Measurements from ENCODE around the gene GRIA1.

GRIA1 gene

GRCh38 chr5:153490118-153491037, at the start of gene GRIA1:
Gene GRIA1 (plus strand): TSS chr5:153490670.
- H3K4me3 ChIP-seq (ENCODE audit: low read depth, low read length), result peak within 1 kb of the TSS; percentile 66
- no peak for DNase-seq (ENCODE audit: low read depth)

GRCh38 chr5:153445875-153446579, 44.4 kb upstream of the GRIA1 start:
- DNase-seq (ENCODE audit: low read depth), result peak; percentile 78
- H3K4me3 ChIP-seq (ENCODE audit: low read depth, low read length), result no peak overlapping the region

GRCh38 chr5:153447534-153447933, 42.9 kb upstream of the GRIA1 start:
- no peak for DNase-seq (ENCODE audit: low read depth)
- no peak overlapping the region for H3K4me3 ChIP-seq (ENCODE audit: low read depth, low read length)

- no peak for DNase-seq (ENCODE audit: low read depth)
These were observed 34.1 kb upstream of the GRIA1 start for GRCh38 chr5:153456354-153456753.

GRCh38 chr5:153456993-153457392, 33.5 kb upstream of the GRIA1 start:
- no peak for DNase-seq (ENCODE audit: low read depth)
- no peak overlapping the region for H3K4me3 ChIP-seq (ENCODE audit: low read depth, low read length)

More at GRCh38 chr5:153456354-153456753, 34.1 kb upstream of the GRIA1 start:
- no peak overlapping the region for H3K4me3 ChIP-seq (ENCODE audit: low read depth, low read length)

- no peak for DNase-seq (ENCODE audit: low read depth)
- H3K4me3 ChIP-seq (ENCODE audit: low read depth, low read length), result no peak overlapping the region
These were observed 32.2 kb upstream of the GRIA1 start for GRCh38 chr5:153458268-153458667.

GRCh38 chr5:153459051-153459743, 31.3 kb upstream of the GRIA1 start:
- no peak for DNase-seq (ENCODE audit: low read depth)
- H3K4me3 ChIP-seq (ENCODE audit: low read depth, low read length), result no peak overlapping the region

- no peak for DNase-seq (ENCODE audit: low read depth)
- H3K4me3 ChIP-seq (ENCODE audit: low read depth, low read length), result no peak overlapping the region
These were observed 30.0 kb upstream of the GRIA1 start for GRCh38 chr5:153460421-153460820.

- DNase-seq (ENCODE audit: low read depth), result no peak
- H3K4me3 ChIP-seq (ENCODE audit: low read depth, low read length), result no peak overlapping the region
These were observed 29.1 kb upstream of the GRIA1 start for GRCh38 chr5:153461341-153461740.

- DNase-seq (ENCODE audit: low read depth), result peak; percentile 88
- H3K4me3 ChIP-seq (ENCODE audit: low read depth, low read length), result no peak overlapping the region
These were observed 26.7 kb upstream of the GRIA1 start for GRCh38 chr5:153463806-153464205.

GRCh38 chr5:153467546-153467945, 22.9 kb upstream of the GRIA1 start:
- DNase-seq (ENCODE audit: low read depth), result no peak
- no peak overlapping the region for H3K4me3 ChIP-seq (ENCODE audit: low read depth, low read length)

- DNase-seq (ENCODE audit: low read depth), result no peak
- H3K4me3 ChIP-seq (ENCODE audit: low read depth, low read length), result no peak overlapping the region
These were observed 21.0 kb upstream of the GRIA1 start for GRCh38 chr5:153469423-153469822.

GRCh38 chr5:153470736-153471135, 19.7 kb upstream of the GRIA1 start:
- H3K4me3 ChIP-seq (ENCODE audit: low read depth, low read length), result no peak overlapping the region
- DNase-seq (ENCODE audit: low read depth), result no peak

GRCh38 chr5:153476767-153477166, 13.7 kb upstream of the GRIA1 start:
- H3K4me3 ChIP-seq (ENCODE audit: low read depth, low read length), result no peak overlapping the region
- peak; percentile 93 for DNase-seq (ENCODE audit: low read depth)

GRCh38 chr5:153480401-153480800, 10.1 kb upstream of the GRIA1 start:
- no peak overlapping the region for H3K4me3 ChIP-seq (ENCODE audit: low read depth, low read length)
- no peak for DNase-seq (ENCODE audit: low read depth)

GRCh38 chr5:153483482-153483881, 7.0 kb upstream of the GRIA1 start:
- H3K4me3 ChIP-seq (ENCODE audit: low read depth, low read length), result no peak overlapping the region
- DNase-seq (ENCODE audit: low read depth), result no peak

GRCh38 chr5:153485641-153486040, 4.8 kb upstream of the GRIA1 start:
- DNase-seq (ENCODE audit: low read depth), result no peak
- no peak overlapping the region for H3K4me3 ChIP-seq (ENCODE audit: low read depth, low read length)

- H3K4me3 ChIP-seq (ENCODE audit: low read depth, low read length), result no peak overlapping the region
- no peak for DNase-seq (ENCODE audit: low read depth)
These were observed 3.7 kb upstream of the GRIA1 start for GRCh38 chr5:153486771-153487170.

- peak; percentile 56 for DNase-seq (ENCODE audit: low read depth)
- H3K4me3 ChIP-seq (ENCODE audit: low read depth, low read length), result no peak overlapping the region
These were observed 859 bp upstream of the GRIA1 start for GRCh38 chr5:153489611-153490010.
